WTC11 (cell line): ENCODE data around the gene BTNL9. TPM values are rescaled to one million over a fixed set of nuclear protein-coding genes. Genes with fewer than 3 reads are reported as not detected.

Experiments used
- EMX1 ChIP-seq: fragments of 250-450 bp; sonication (Bioruptor Pico); IDR thresholded peaks from 2 replicates; pipeline ENCODE4 v1.8.0; 2021; ENCODE audit warnings: mild to moderate bottlenecking
- ESRRA ChIP-seq: sonication (generic); formaldehyde crosslinking; IDR thresholded peaks from 2 replicates; pipeline ENCODE4 v1.8.1; 2022; ENCODE audit warnings: mild to moderate bottlenecking, missing genetic modification reagents, borderline replicate concordance
- ETV6 ChIP-seq: sonication (generic); formaldehyde crosslinking; IDR thresholded peaks from 2 replicates; pipeline ENCODE4 v1.8.1; 2022; ENCODE audit warnings: mild to moderate bottlenecking, missing genetic modification reagents
- FOXJ3 ChIP-seq: sonication (generic); formaldehyde crosslinking; IDR thresholded peaks from 2 replicates; pipeline ENCODE4 v1.9.0; 2021; ENCODE audit warnings: missing genetic modification reagents, mild to moderate bottlenecking, borderline replicate concordance
- FOXK1 ChIP-seq: sonication (generic); formaldehyde crosslinking; IDR thresholded peaks from 2 replicates; pipeline ENCODE4 v1.8.0; 2022; ENCODE audit warnings: mild to moderate bottlenecking, moderate library complexity, missing genetic modification reagents
- GABPB1 ChIP-seq: sonication (generic); formaldehyde crosslinking; IDR thresholded peaks from 2 replicates; pipeline ENCODE4 v1.8.1; 2023; ENCODE audit warnings: mild to moderate bottlenecking, missing genetic modification reagents
- JAZF1 ChIP-seq: fragments of 250-450 bp; sonication (Bioruptor Pico); IDR thresholded peaks from 2 replicates; pipeline ENCODE4 v1.9.0; 2021; ENCODE audit warnings: moderate library complexity, mild to moderate bottlenecking, inconsistent platforms
- KAT7 ChIP-seq: sonication (generic); formaldehyde crosslinking; IDR thresholded peaks from 2 replicates; pipeline ENCODE4 v1.8.1; 2023; ENCODE audit warnings: missing genetic modification reagents, mild to moderate bottlenecking, borderline replicate concordance
- RELA ChIP-seq: sonication (generic); formaldehyde crosslinking; IDR thresholded peaks from 2 replicates; pipeline ENCODE4 v1.8.1; 2022; ENCODE audit warnings: missing genetic modification reagents, mild to moderate bottlenecking, borderline replicate concordance
- SMAD4 ChIP-seq: sonication (generic); formaldehyde crosslinking; IDR thresholded peaks from 2 replicates; pipeline ENCODE4 v1.8.0; 2022; ENCODE audit warnings: mild to moderate bottlenecking, missing genetic modification reagents
- SOX15 ChIP-seq: fragments of 250-450 bp; sonication (Bioruptor Pico); IDR thresholded peaks from 2 replicates; pipeline ENCODE4 v1.9.0; 2021; ENCODE audit warnings: mild to moderate bottlenecking
- ZNF121 ChIP-seq: sonication (generic); formaldehyde crosslinking; IDR thresholded peaks from 2 replicates; pipeline ENCODE4 v1.8.0; 2023; ENCODE audit warnings: missing genetic modification reagents
- ZNF317 ChIP-seq: sonication (generic); formaldehyde crosslinking; IDR thresholded peaks from 2 replicates; pipeline ENCODE4 v1.8.1; 2023; ENCODE audit warnings: low read depth, mild to moderate bottlenecking, moderate library complexity, missing genetic modification reagents, borderline replicate concordance
- total RNA-seq: library from RNA; stranded (reverse); gene quantifications from 3 replicates; pipeline ENCODE4 v1.2.3, GENCODE V29; 2021
- TF ChIP-seq, protein P1 (sequence below): fragments of 250-450 bp; sonication (Bioruptor Pico); IDR thresholded peaks from 2 replicates; pipeline ENCODE4 v1.9.0; 2021; ENCODE audit warnings: moderate library complexity, mild to moderate bottlenecking, inconsistent platforms, borderline replicate concordance
- TF ChIP-seq, protein P2 (sequence below): sonication (generic); formaldehyde crosslinking; IDR thresholded peaks from 2 replicates; pipeline ENCODE4 v1.8.0; 2022; ENCODE audit warnings: mild to moderate bottlenecking, missing genetic modification reagents
- TF ChIP-seq, protein P3 (sequence below): fragments of 250-450 bp; sonication (Bioruptor Pico); IDR thresholded peaks from 2 replicates; pipeline ENCODE4 v1.9.0; 2021; ENCODE audit warnings: mild to moderate bottlenecking, borderline replicate concordance
- TF ChIP-seq, protein P4 (sequence below): sonication (generic); formaldehyde crosslinking; IDR thresholded peaks from 2 replicates; pipeline ENCODE4 v1.8.1; 2022; ENCODE audit warnings: missing genetic modification reagents, borderline replicate concordance
- TF ChIP-seq, protein P5 (sequence below): sonication (generic); formaldehyde crosslinking; IDR thresholded peaks from 2 replicates; pipeline ENCODE4 v1.8.1; 2022; ENCODE audit warnings: low read depth, missing genetic modification reagents, borderline replicate concordance
- TF ChIP-seq, protein P6 (sequence below): fragments of 250-450 bp; sonication (Bioruptor Pico); IDR thresholded peaks from 2 replicates; pipeline ENCODE4 v2.1.2; 2022; ENCODE audit warnings: mild to moderate bottlenecking, moderate library complexity
- TF ChIP-seq, protein P7 (sequence below): sonication (generic); formaldehyde crosslinking; IDR thresholded peaks from 2 replicates; pipeline ENCODE4 v1.8.0; 2022; ENCODE audit warnings: mild to moderate bottlenecking, missing genetic modification reagents
- TF ChIP-seq, protein P8 (sequence below): sonication (generic); formaldehyde crosslinking; IDR thresholded peaks from 2 replicates; pipeline ENCODE4 v1.8.1; 2023; ENCODE audit warnings: mild to moderate bottlenecking, moderate library complexity, missing genetic modification reagents

BTNL9 gene
- total RNA-seq, 1 experiment from 2014 or later, result 3.4 TPM

DNA sequence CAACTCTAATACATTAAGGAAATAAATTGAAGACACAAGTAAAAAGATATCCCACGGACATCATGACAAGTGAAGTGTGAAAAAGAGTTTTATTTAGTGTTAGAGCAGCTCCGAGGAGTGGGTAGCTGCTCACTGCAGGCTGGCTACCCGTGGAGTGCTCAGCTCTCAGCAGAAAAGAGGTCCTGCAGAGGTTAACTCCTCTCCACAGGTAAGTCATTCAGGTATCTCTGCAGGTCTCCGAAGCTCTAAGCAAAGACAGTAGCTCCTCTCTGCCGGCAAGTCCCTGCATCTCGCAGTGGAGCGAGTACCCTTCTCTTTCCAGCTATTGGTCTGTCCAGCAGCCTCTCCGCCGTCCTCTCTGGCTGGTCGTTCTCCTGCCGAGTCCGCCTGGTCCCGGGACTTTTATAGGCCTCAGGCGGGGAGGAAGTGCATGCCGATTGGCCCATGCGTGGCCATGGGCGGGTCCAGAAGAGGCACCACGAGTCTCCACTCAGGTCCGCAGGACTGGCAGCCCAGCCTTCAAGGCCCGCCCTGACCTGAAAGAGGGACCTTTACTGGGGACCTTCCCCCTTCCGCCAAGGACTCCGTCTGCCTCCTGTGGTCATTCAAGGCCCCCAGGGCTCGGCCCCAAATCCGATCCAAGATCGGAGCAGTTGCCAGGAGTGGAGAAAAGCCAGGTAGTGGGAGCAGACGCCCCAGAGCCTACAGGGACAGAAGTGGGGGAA is 29.9 kb downstream of the BTNL9 start (continued):
- TF ChIP-seq, protein P1, sequence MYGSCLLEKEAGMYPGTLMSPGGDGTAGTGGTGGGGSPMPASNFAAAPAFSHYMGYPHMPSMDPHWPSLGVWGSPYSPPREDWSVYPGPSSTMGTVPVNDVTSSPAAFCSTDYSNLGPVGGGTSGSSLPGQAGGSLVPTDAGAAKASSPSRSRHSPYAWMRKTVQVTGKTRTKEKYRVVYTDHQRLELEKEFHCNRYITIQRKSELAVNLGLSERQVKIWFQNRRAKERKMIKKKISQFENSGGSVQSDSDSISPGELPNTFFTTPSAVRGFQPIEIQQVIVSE, result no peak
- TF ChIP-seq ZNF317 (CRISPR knock-in tag), result no peak
- TF ChIP-seq, protein P2, sequence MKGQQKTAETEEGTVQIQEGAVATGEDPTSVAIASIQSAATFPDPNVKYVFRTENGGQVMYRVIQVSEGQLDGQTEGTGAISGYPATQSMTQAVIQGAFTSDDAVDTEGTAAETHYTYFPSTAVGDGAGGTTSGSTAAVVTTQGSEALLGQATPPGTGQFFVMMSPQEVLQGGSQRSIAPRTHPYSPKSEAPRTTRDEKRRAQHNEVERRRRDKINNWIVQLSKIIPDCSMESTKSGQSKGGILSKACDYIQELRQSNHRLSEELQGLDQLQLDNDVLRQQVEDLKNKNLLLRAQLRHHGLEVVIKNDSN (CRISPR knock-in tag), result peak; percentile 44; the same call in 1 of the 2 replicates
- no peak for TF ChIP-seq GABPB1
- TF ChIP-seq ETV6, result peak; percentile 38; the same call in 1 of the 2 replicates
- TF ChIP-seq SMAD4 (CRISPR knock-in tag), result no peak
- TF ChIP-seq KAT7, result no peak
- no peak for TF ChIP-seq EMX1 (CRISPR knock-in tag)
- no peak for TF ChIP-seq JAZF1 (CRISPR knock-in tag)
- TF ChIP-seq ZNF121 (CRISPR knock-in tag), result no peak
- TF ChIP-seq, protein P3, sequence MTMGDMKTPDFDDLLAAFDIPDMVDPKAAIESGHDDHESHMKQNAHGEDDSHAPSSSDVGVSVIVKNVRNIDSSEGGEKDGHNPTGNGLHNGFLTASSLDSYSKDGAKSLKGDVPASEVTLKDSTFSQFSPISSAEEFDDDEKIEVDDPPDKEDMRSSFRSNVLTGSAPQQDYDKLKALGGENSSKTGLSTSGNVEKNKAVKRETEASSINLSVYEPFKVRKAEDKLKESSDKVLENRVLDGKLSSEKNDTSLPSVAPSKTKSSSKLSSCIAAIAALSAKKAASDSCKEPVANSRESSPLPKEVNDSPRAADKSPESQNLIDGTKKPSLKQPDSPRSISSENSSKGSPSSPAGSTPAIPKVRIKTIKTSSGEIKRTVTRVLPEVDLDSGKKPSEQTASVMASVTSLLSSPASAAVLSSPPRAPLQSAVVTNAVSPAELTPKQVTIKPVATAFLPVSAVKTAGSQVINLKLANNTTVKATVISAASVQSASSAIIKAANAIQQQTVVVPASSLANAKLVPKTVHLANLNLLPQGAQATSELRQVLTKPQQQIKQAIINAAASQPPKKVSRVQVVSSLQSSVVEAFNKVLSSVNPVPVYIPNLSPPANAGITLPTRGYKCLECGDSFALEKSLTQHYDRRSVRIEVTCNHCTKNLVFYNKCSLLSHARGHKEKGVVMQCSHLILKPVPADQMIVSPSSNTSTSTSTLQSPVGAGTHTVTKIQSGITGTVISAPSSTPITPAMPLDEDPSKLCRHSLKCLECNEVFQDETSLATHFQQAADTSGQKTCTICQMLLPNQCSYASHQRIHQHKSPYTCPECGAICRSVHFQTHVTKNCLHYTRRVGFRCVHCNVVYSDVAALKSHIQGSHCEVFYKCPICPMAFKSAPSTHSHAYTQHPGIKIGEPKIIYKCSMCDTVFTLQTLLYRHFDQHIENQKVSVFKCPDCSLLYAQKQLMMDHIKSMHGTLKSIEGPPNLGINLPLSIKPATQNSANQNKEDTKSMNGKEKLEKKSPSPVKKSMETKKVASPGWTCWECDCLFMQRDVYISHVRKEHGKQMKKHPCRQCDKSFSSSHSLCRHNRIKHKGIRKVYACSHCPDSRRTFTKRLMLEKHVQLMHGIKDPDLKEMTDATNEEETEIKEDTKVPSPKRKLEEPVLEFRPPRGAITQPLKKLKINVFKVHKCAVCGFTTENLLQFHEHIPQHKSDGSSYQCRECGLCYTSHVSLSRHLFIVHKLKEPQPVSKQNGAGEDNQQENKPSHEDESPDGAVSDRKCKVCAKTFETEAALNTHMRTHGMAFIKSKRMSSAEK, result no peak
- TF ChIP-seq, protein P4, sequence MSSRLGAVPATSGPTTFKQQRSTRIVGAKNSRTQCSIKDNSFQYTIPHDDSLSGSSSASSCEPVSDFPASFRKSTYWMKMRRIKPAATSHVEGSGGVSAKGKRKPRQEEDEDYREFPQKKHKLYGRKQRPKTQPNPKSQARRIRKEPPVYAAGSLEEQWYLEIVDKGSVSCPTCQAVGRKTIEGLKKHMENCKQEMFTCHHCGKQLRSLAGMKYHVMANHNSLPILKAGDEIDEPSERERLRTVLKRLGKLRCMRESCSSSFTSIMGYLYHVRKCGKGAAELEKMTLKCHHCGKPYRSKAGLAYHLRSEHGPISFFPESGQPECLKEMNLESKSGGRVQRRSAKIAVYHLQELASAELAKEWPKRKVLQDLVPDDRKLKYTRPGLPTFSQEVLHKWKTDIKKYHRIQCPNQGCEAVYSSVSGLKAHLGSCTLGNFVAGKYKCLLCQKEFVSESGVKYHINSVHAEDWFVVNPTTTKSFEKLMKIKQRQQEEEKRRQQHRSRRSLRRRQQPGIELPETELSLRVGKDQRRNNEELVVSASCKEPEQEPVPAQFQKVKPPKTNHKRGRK (CRISPR knock-in tag), result no peak
- TF ChIP-seq, protein P5, sequence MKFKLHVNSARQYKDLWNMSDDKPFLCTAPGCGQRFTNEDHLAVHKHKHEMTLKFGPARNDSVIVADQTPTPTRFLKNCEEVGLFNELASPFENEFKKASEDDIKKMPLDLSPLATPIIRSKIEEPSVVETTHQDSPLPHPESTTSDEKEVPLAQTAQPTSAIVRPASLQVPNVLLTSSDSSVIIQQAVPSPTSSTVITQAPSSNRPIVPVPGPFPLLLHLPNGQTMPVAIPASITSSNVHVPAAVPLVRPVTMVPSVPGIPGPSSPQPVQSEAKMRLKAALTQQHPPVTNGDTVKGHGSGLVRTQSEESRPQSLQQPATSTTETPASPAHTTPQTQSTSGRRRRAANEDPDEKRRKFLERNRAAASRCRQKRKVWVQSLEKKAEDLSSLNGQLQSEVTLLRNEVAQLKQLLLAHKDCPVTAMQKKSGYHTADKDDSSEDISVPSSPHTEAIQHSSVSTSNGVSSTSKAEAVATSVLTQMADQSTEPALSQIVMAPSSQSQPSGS, result no peak
- no peak for TF ChIP-seq FOXJ3
- no peak for TF ChIP-seq ESRRA (CRISPR knock-in tag)
- TF ChIP-seq, protein P6, sequence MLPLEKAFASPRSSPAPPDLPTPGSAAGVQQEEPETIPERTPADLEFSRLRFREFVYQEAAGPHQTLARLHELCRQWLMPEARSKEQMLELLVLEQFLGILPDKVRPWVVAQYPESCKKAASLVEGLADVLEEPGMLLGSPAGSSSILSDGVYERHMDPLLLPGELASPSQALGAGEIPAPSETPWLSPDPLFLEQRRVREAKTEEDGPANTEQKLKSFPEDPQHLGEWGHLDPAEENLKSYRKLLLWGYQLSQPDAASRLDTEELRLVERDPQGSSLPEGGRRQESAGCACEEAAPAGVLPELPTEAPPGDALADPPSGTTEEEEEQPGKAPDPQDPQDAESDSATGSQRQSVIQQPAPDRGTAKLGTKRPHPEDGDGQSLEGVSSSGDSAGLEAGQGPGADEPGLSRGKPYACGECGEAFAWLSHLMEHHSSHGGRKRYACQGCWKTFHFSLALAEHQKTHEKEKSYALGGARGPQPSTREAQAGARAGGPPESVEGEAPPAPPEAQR, result no peak
- no peak for TF ChIP-seq FOXK1 (CRISPR knock-in tag)
- TF ChIP-seq, protein P7, sequence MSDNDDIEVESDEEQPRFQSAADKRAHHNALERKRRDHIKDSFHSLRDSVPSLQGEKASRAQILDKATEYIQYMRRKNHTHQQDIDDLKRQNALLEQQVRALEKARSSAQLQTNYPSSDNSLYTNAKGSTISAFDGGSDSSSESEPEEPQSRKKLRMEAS (CRISPR knock-in tag), result peak; percentile 79
- TF ChIP-seq, protein P8, sequence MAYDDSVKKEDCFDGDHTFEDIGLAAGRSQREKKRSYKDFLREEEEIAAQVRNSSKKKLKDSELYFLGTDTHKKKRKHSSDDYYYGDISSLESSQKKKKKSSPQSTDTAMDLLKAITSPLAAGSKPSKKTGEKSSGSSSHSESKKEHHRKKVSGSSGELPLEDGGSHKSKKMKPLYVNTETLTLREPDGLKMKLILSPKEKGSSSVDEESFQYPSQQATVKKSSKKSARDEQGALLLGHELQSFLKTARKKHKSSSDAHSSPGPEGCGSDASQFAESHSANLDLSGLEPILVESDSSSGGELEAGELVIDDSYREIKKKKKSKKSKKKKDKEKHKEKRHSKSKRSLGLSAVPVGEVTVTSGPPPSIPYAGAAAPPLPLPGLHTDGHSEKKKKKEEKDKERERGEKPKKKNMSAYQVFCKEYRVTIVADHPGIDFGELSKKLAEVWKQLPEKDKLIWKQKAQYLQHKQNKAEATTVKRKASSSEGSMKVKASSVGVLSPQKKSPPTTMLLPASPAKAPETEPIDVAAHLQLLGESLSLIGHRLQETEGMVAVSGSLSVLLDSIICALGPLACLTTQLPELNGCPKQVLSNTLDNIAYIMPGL, result no peak; the same call in 1 of the 2 replicates
- TF ChIP-seq RELA (CRISPR knock-in tag), result no peak
- TF ChIP-seq SOX15 (CRISPR knock-in tag), result no peak
